Fibroblast of lung (primary cell): ENCODE data around the gene OR2V2. TPM values are rescaled to one million over a fixed set of nuclear protein-coding genes. Genes with fewer than 3 reads are reported as not detected.

Experiments
- DNase-seq, 2 donors: peaks; one replicate each; pipeline versions ENCODE4 v3.0.0 to v3.0.0-alpha.2; 2010; ENCODE audit warnings: low read depth in 2 of 2
- H2AFZ ChIP-seq: 2 replicates; pipeline ENCODE4 v1.5.1; 2012; ENCODE audit warnings: low read length, control low read depth, inconsistent platforms
- H3K27ac ChIP-seq: 2 replicates; pipeline ENCODE4 v1.5.1; 2011; ENCODE audit warnings: low read length, control low read depth; ENCODE audit not compliant: insufficient read depth
- H3K27me3 ChIP-seq: 2 replicates; pipeline ENCODE4 v1.5.1; 2011; ENCODE audit warnings: mild to moderate bottlenecking, low read length; ENCODE audit not compliant: control insufficient read depth, insufficient read depth
- H3K36me3 ChIP-seq: 2 replicates; pipeline ENCODE4 v1.5.1; 2011; ENCODE audit warnings: low read length; ENCODE audit not compliant: control insufficient read depth, insufficient read depth
- H3K4me1 ChIP-seq: 2 replicates; pipeline ENCODE4 v1.5.1; 2011; ENCODE audit warnings: low read length; ENCODE audit not compliant: control insufficient read depth, insufficient read depth; ENCODE audit errors: extremely low read depth
- H3K4me2 ChIP-seq: 2 replicates; pipeline ENCODE4 v1.5.1; 2011; ENCODE audit warnings: low read length, control low read depth; ENCODE audit not compliant: insufficient read depth; ENCODE audit errors: extremely low read depth
- H3K4me3 ChIP-seq, 4 experiments: fragments of 200-600 bp in 1 of 4; sonication (generic) in 1 of 4; replicated peaks in 1 of 4; 2 replicates each; pipeline ENCODE4 v1.5.1; 2011 to 2016; ENCODE audit warnings: low read length in 4 of 4, low read depth in 3 of 4, mild to moderate bottlenecking in 3 of 4, control low read depth in 2 of 4, inconsistent platforms in 1 of 4, mixed read lengths in 1 of 4; ENCODE audit not compliant: insufficient read depth in 1 of 4; ENCODE audit errors: control extremely low read depth in 1 of 4
- H3K79me2 ChIP-seq: 2 replicates; pipeline ENCODE4 v1.5.1; 2012; ENCODE audit warnings: mild to moderate bottlenecking, low read length, inconsistent platforms; ENCODE audit not compliant: control insufficient read depth, insufficient read depth
- H3K9ac ChIP-seq: 2 replicates; pipeline ENCODE4 v1.5.1; 2011; ENCODE audit warnings: mild to moderate bottlenecking, low read length, control low read depth; ENCODE audit not compliant: insufficient read depth
- H3K9me3 ChIP-seq: 2 replicates; pipeline ENCODE4 v1.5.1; 2012; ENCODE audit warnings: low read depth, low read length; ENCODE audit not compliant: control insufficient read depth, insufficient read depth
- H4K20me1 ChIP-seq: 2 replicates; pipeline ENCODE4 v1.5.1; 2011; ENCODE audit warnings: low read length; ENCODE audit not compliant: control insufficient read depth, insufficient read depth; ENCODE audit errors: extremely low read depth
- EZH2 ChIP-seq: IDR thresholded peaks from 2 replicates; pipeline ENCODE4 v1.5.1; 2012; ENCODE audit warnings: low read length, control low read depth, mild to moderate bottlenecking; ENCODE audit errors: missing control alignments
- polyA plus RNA-seq, 2 donors: library from polyadenylated mRNA; depleted of rRNA in 1 of 2; stranded (reverse) in 1 of 2; unstranded in 1 of 2; fragments of >200 nt; gene quantifications; 2 replicates each; pipeline ENCODE4 v1.2.1, GENCODE V29; 2011 to 2012; ENCODE audit warnings: missing spikeins in 1 of 2
- total RNA-seq: library from RNA; depleted of rRNA; stranded (reverse); fragments of >200 nt; gene quantifications from 2 replicates; pipeline ENCODE4 v1.2.1, GENCODE V29; 2014
- TF ChIP-seq, protein P1 (sequence below), 2 donors: IDR thresholded peaks in 1 of 2; conservative IDR thresholded peaks in 1 of 2; 1 replicate in 1 of 2; 2 replicates in 1 of 2; pipeline ENCODE4 v1.5.1; 2011 to 2012; ENCODE audit warnings: low read length in 2 of 2, control low read depth in 1 of 2, inconsistent platforms in 1 of 2, low read depth in 1 of 2, mild to moderate bottlenecking in 1 of 2

The OR2V2 gene
- total and polyA plus RNA-seq, 2 donors (not counting 1 experiment from before 2014, with no cell fraction given): not detected

DNA sequence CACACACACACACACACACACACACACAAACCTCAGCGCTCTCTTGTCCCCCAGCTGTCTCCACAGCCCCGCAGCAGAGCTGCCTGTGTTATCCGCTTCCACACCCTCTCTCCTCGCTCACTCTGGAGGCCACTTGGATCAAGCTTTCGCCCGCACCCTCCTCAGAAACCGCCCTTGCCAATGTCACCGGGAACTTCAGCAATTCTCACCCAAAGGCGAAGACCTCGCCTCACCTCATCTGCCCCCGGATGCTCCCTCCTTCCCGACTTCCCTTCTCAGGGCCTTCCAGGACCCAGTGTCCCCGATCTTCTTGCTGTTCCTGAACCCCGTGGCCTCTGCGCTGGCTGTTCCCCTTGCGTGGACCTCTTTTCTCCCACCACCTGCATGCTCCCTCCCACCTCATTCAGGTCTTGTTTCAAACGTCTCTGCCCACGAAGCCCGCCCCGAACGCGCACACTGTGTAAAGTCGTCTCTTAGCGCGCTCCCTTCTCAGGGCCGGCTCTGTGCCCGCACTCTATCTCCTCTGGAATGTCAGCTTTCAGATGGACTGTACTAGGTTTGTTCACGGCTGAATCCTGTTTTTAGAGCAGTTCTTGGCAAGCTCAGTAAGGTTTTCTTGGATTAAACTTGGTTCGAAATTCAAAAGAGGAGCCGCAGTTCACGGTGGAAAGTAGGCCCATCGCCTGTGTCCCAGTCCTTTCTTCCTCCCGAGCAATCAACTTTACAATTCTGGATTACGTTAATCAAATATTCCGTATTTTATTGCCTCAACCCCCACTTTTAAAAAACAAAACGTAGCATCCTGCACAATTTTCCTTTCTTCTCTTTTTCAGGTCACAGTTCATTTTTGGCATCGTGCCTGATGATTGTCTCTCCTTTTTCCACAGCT is 58.6 kb downstream of the OR2V2 start:
- TF ChIP-seq, protein P1, sequence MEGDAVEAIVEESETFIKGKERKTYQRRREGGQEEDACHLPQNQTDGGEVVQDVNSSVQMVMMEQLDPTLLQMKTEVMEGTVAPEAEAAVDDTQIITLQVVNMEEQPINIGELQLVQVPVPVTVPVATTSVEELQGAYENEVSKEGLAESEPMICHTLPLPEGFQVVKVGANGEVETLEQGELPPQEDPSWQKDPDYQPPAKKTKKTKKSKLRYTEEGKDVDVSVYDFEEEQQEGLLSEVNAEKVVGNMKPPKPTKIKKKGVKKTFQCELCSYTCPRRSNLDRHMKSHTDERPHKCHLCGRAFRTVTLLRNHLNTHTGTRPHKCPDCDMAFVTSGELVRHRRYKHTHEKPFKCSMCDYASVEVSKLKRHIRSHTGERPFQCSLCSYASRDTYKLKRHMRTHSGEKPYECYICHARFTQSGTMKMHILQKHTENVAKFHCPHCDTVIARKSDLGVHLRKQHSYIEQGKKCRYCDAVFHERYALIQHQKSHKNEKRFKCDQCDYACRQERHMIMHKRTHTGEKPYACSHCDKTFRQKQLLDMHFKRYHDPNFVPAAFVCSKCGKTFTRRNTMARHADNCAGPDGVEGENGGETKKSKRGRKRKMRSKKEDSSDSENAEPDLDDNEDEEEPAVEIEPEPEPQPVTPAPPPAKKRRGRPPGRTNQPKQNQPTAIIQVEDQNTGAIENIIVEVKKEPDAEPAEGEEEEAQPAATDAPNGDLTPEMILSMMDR (conservative IDR thresholded peaks at IDR 0.05 in 1 of 2, IDR thresholded peaks at IDR 0.05 in 1 of 2; ENCODE audit: low read depth in 1 of 2, low read length in 2 of 2): no peak
- TF ChIP-seq EZH2: no peak
- peak overlapping the region; percentile 31 for H2AFZ ChIP-seq

DNA sequence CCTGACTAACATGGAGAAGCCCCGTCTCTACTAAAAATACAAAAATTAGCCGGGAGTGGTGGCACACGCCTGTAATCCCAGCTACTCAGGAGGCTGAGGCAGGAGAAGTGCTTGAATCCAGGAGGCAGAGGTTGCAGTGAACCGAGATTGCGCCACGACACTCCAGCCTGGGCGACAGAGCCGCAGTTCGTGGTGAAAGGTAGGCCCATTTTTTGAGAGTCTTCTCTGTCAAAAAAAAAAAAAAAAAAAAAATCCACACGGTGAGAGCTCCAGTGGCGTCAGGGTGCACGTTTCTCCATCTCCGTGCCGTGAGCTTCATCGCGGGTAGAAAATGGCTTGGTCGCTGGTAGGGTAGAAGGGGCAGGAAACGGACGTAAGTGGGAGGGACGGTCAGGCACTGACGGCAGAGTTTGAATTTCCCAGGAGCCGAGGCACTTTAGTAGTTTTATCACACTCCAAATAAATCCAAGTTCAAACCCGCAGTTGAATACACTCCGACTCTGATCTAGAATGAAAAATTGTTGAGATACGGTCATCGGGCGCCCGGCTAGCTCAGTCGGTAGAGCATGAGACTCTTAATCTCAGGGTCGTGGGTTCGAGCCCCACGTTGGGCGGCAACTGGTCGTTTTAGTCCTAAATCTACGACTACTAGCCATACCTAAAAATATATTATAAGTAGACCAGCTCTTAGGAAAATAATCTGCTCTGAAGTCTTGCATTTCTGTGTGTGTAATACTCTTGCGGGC is 60.0 kb downstream of the OR2V2 start:
- peak overlapping the region; percentile 84 for H3K27ac ChIP-seq
- H3K4me1 ChIP-seq: peaks cover 8% of the 10 kb centered on the region
- no peaks in the 10 kb centered on the region for H3K9me3 ChIP-seq
- H3K4me2 ChIP-seq: peak overlapping the region; percentile 85
- H4K20me1 ChIP-seq: no peaks in the 10 kb centered on the region
- no peaks in the 10 kb centered on the region for H3K36me3 ChIP-seq
- H3K79me2 ChIP-seq: no peaks in the 10 kb centered on the region
- H3K4me3 ChIP-seq: peak overlapping the region; percentile 65 to 78 (median 68)
- peak overlapping the region; percentile 71 for H2AFZ ChIP-seq
- no peaks in the 10 kb centered on the region for H3K27me3 ChIP-seq
- TF ChIP-seq, protein P1 (conservative IDR thresholded peaks at IDR 0.05 in 1 of 2, IDR thresholded peaks at IDR 0.05 in 1 of 2; ENCODE audit: low read depth in 1 of 2, low read length in 2 of 2): no peak
- DNase-seq: peak; percentile 91 to 94
- H3K9ac ChIP-seq: peak overlapping the region; percentile 26

More for the DNA sequence above, 58.6 kb downstream of the OR2V2 start:
- Histone ChIP-seq H3K27me3 (no peaks in the 10 kb centered on the region), H3K9ac (no peak overlapping the region), H3K4me2 (peak overlapping the region; percentile 81), H3K27ac (no peak overlapping the region), H3K4me1 (peaks cover 8% of the 10 kb centered on the region), H3K9me3 (no peaks in the 10 kb centered on the region), H3K36me3 (no peaks in the 10 kb centered on the region), H4K20me1 (no peaks in the 10 kb centered on the region), H3K4me3 (peak overlapping the region; percentile 9 to 62 (median 28)), H3K79me2 (no peaks in the 10 kb centered on the region)
- DNase-seq: peak; percentile 31 to 39

DNA sequence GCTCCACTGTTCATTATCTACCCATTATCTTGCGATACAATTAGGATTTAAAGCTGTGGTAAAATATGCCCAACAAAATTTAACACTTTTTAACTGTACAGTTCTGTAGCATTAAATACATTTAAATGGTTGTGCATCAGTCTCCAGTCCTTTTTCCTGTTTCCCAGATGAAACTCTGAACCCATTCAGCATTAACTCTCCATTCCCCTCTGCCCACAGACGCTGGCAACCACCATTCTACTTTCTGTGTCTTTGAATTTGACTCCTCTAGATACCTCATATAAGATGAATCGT is 60.5 kb downstream of the OR2V2 start:
- no peaks in the 10 kb centered on the region for H3K79me2 ChIP-seq
- H3K4me2 ChIP-seq: no peak overlapping the region
- H3K4me1 ChIP-seq: peaks cover 8% of the 10 kb centered on the region
- H3K27me3 ChIP-seq: no peaks in the 10 kb centered on the region
- H3K9ac ChIP-seq: no peak overlapping the region
- DNase-seq: no peak
- H3K27ac ChIP-seq: no peak overlapping the region
- no peak overlapping the region for H2AFZ ChIP-seq
- H4K20me1 ChIP-seq: no peaks in the 10 kb centered on the region
- no peaks in the 10 kb centered on the region for H3K36me3 ChIP-seq
- TF ChIP-seq, protein P1 (conservative IDR thresholded peaks at IDR 0.05 in 1 of 2, IDR thresholded peaks at IDR 0.05 in 1 of 2; ENCODE audit: low read depth in 1 of 2, low read length in 2 of 2): no peak
- TF ChIP-seq EZH2: no peak
- peak overlapping the region in 2 of 4 experiments; percentile 68 to 78 for H3K4me3 ChIP-seq
- H3K9me3 ChIP-seq: no peaks in the 10 kb centered on the region
